ENCODE data around the gene PI4KB.

Gene PI4KB

GRCh38 chr1:151254217-151255213 is 72.7 kb downstream of the PI4KB start, which contains the start of gene PSMD4:
Gene PSMD4 (plus strand): TSS chr1:151254734. CDS start chr1:151254783, 49 bp downstream.
- DNase-seq, result peak; percentile 88 to 97 (median 95)
- intact Hi-C loops (cut with DNase I), result loop anchor here (2.0 kb wide), 2 partner anchors 26 to 56 kb away; partner anchors contain the start of gene PIP5K1A

- intact Hi-C loops (cut with DNase I), result no loop called here
- peak; percentile 24 to 88 (median 70) for DNase-seq
Measured at GRCh38 chr1:151251656-151252470, 75.4 kb downstream of the PI4KB start.

GRCh38 chr1:151246786-151247185 is 80.4 kb downstream of the PI4KB start:
- DNase-seq, result no peak
- intact Hi-C loops (cut with DNase I), result no loop called here

GRCh38 chr1:151243683-151244216 is 83.5 kb downstream of the PI4KB start:
- intact Hi-C loops (cut with DNase I), result no loop called here
- no peak for DNase-seq

- DNase-seq, result no peak
- intact Hi-C loops (cut with DNase I), result no loop called here
Measured at GRCh38 chr1:151242442-151242841, 84.8 kb downstream of the PI4KB start.
